ENCODE data around the gene PLEKHA7.

DNA sequence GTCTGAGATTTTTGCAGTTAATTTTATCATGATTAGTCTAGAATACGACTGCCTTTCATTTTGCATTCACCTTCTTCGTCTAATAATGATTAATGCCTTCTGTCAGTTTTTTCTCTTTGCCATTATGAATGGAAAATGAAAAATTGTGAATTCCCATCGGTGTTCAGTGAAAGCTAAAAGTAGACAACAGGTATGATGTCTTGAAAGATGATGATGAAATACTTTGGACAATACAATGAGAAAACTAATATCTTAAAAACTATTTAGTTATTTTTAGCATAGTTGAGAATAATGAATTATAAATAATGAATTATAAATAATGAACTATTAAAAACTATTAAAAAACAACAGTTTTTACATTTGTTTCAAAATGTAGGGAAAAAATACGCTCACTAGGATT, 270.7 kb downstream of the PLEKHA7 start:
- TF ChIP-seq EZH2 (IDR thresholded peaks at IDR 0.05; ENCODE audit: insufficient read depth, poor library complexity, severe bottlenecking) (no peak), EZH2phosphoT487 (IDR thresholded peaks at IDR 0.05; ENCODE audit: insufficient read depth, low read depth) (no peak)
